Measurements from ENCODE around the gene COMMD1. TPM values are rescaled to one million over a fixed set of nuclear protein-coding genes. Genes with fewer than 3 reads are reported as not detected.
"Not testable (repeated sequence)": the region's sequence is repeated elsewhere in the genome, so short reads cannot be mapped to it uniquely, and the experiment has no call there.

COMMD1 gene
- total RNA-seq, 1 donor from 2014 or later, result 31.4 TPM

GRCh38 chr2:61924895-61925663 is 19.6 kb downstream of the COMMD1 start:
- ATAC-seq, result no peak

GRCh38 chr2:61926531-61927477 is 21.3 kb downstream of the COMMD1 start:
- ATAC-seq, result no peak

DNA sequence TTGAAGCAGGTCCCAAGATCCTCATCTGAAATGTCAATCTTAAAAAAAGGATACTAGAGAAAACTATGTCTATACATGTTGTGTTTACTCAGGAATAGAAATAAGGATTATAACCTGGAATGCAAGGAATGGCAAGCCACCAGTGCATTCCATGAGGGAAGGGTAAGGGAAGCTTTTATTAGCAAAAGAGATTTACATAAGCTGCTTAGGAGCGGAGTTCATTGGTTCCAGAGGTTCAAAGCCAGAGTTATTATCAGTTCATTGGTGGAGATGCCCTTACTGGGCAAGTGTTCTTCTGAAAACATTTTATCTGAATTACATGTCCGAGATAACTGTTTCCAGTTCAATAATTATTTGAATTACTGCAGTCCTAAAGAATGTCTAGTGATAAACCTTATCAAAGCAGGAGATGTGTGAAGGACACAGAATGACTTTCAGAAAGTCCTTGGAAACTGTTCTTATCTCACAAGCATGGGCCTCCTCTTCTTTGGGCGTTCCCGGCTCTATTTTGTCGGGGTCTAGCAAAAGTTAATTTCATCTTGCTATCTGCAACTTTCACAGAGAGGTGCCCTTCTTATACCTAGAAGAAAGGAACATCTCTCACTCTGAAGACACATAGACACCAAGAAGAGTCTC is 23.5 kb downstream of the COMMD1 start:
- no peak for ATAC-seq

GRCh38 chr2:61937098-61937497 is 31.6 kb downstream of the COMMD1 start:
- no peak for ATAC-seq

DNA sequence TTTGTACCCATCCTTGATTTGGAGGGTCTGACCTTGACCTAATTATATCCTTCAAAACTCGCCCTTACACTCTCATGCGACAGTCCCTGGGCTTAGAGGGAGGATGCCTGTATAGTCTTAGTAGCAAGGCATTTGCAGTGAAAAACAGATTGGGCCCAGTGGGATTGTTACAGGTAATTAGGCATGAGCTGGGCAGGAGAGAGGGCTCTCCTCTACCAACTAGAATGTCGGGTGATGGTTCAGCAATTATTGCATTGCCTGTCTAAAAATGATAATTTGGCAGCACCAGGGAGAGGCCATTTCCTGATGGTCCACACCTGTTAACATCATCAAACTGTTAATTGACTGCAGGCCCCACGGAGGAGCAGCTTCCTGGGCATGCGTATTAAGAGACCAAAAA is 32.4 kb downstream of the COMMD1 start:
- no peak for ATAC-seq

DNA sequence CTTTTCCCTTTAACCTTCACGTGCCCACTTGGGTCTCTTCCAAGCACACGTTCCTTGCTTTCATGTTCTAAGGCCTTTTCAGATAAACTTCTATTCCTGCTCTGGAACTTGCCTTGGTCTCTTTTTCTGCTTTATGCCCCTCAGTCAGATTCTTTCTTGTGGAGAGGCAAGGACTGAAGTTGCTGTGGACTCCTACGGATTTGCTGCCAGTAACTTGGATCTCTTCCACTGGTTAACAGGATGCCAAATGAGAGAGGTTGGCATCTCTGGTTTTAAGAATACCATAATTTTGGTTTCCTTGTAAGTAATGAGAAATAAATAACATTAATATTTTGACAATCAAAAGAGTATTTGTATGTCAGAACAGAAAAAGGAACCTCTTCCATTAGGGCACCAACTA is 33.0 kb downstream of the COMMD1 start:
- ATAC-seq, result no peak

GRCh38 chr2:61943251-61943650 is 37.8 kb downstream of the COMMD1 start:
- ATAC-seq, result no peak

GRCh38 chr2:61946666-61947065 is 41.2 kb downstream of the COMMD1 start:
- ATAC-seq, result no peak

DNA sequence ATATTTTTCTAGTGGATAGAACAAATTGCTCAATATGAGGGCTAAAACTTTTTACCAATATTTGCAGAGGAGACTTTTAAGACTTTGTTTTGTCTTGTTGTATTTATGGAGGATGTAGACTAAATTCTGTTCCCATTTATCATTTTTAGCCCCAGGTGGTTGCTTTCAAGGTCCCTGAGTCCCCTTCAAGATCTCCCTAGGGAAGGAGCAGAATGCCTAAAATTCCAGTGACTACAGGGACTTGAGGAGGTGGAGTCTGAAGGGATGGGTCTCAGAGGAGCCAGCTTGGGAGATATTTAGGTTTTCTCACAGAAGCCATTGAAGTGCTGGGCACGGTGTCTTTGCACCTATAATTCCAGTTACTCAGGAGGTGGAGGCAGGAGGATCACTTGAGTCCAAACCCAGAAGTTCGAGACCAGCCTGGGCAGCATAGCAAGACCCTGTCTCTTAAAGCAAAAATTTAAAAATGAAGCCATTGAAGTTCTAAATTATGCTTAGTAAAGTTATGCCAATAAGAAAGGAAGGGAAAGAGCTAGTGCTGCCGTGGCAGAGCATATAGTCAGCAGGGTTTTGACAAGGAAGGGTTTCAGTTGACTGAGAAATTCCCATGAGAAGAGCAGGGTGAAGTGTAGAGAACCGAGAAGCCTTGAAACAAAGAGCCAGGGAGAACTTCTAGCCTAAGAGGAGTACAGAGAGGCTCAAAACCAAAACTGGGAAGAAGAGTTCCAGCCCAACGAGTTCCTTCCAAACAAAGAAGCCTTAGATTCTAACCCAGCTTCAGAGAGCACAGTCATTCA is 43.4 kb downstream of the COMMD1 start:
- no peak for ATAC-seq

DNA sequence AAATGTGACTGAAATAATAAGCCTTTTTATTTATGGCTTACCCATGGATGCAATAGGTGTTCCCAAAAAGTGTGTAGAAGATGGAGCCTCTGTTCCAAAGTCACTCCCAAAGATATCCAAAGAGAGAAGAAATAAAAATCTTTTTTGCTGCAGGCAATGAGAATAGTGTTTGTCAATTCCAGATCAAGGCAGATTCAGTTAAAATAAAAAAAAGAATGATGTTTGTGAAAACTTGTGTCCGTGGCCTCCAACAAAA is 43.9 kb downstream of the COMMD1 start:
- ATAC-seq, result no peak

DNA sequence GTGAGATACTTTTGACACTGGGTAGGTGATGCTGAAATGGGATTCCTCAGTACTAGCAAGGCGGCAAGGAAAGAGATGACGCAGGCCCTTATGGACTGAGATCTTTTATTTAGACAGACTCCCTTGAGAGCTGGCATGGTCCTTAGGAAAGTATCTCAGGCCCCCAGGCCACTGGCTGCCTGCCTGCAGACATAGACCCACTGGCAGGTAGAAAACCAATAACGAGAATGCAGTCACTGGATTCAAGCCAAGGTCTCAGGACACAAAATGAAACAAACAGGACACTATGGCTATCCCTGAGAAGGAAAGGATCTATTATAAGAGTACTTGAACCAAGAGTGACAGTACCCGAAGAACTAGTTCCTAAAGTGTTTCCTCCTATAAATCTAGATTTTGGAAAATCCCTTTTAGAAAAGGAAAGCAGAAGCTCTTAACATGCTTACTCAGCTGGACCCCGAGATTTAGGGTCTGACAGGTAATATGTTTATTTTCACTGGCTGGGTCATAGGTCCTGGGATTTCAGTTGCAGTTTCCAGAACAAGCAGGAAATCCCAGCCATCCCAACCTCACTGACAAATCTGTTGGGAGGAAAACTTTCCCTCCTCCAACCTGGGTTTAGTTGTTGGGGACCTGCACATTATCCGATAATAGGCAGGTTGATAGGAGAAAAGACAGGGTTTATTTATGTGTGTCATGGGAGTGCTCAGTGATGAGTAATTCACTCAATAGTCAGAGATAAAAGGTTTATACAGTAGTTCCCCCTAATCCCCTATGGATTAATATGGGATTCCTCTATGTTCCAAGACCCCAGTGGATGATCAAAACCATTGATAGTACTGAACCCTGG is 44.5 kb downstream of the COMMD1 start:
- ATAC-seq, result peak; percentile 37

DNA sequence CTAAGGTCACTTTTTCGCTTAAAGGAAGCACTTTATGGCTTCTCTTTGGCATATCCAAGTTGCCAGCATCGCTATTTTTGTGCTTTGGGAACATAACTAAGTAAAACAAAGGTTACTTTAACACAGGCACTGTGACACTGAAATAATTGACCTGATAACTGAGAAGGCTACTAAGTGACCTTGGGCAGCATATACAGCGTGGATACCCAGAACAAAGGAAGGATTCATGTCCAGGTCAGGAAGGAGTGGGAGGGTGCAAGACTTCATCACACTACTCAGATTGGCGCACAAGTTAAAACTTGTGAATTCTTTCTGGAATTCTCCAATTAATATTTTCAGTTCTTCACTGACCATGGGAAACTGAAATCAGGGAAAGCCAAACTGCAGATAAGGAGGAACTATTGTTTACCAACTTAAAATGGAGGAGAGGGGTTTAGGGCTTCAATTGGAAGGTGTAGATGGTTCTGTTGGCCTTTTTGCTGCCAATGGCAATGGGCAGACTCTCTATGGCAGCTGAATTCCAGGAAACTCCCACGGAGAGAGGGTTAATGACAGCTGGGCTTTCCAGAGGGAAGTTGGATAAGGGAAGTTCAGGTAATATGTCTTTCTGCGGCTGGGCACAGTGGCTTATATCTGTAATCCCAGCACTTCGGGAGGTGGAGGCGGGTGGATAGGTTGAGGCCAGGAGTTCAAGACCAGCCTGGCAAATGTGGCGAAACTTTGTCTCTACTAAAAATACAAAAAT is 45.3 kb downstream of the COMMD1 start:
- no peak for ATAC-seq

DNA sequence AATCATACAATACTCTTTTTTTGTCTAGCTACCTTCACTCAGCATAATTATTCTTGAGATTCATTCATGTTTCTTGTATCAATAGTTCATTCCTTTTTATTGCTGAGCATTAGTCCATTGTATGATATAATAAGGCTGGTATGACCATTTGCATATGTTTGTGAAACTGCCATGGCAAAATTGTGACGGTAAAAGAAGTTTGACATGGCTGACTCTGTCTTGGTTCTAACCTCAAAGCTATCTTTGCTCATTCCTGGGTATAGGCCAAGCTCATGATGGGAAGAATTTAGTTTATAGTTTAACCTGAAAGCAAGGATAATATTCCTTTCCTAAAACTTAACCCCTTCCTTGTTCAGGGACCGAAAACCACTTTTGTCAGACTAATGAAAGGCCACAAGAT is 46.4 kb downstream of the COMMD1 start:
- ATAC-seq, result no peak

DNA sequence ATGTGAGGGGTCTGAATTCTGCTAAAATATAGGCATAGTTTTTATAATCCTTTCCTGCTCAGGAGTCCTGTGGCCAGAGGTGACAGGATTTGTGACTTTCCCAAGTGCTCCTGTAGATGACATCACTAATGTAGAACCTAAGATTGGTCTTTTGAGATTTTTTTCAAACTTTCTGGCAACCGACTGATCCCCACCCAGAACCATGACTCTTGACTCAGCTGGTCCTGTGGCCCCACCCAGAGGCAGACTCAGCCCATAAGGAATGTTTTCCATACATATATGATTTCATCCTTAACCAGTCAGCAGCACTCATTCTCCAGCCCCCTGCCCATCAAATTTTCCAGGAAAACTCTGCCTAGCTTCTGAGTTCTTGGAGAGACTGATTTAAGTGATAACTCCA is 46.8 kb downstream of the COMMD1 start:
- ATAC-seq, result no peak

- not testable (repeated sequence) for ATAC-seq
Observed at GRCh38 chr2:61954856-61955255, 49.4 kb downstream of the COMMD1 start.

- ATAC-seq, result peak; percentile 52
Observed at GRCh38 chr2:61959381-61960293, 54.2 kb downstream of the COMMD1 start.

DNA sequence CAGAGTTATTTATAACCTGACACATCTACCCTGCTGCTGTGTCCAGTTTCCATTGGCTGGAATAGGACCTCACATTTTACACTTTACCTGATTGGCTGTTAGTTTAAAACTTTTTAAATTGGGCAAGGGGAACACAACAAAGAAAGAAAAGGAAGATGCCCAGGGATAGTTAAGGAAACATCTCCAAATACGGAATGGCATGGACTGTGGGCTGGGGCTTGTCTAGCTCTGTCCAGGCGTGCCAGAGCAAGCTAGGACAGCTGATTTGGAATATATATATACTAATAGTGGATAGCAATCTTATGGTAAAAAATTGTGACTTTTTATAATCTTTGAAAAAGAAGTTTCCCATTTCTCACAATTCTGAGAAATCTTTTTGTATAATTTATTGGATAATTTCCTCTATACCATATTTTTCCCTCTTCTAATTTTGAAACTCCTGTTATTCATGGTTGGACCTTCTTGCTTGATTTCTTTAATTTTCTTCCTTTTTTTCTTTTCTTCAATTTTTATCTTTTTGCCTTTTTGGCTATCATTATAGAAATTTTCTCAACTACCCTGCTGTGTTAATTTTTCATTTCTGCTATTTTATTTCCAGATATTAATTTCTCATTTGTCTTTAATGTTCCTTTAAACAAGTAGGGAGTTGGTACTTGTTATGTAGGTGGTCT is 55.9 kb downstream of the COMMD1 start:
- no peak for ATAC-seq

GRCh38 chr2:61962095-61962984 is 56.9 kb downstream of the COMMD1 start:
- ATAC-seq, result no peak
